Endothelial cell (in vitro differentiated cells): Measurements from ENCODE around the gene RGS10. TPM values are rescaled to one million over a fixed set of nuclear protein-coding genes. Genes with fewer than 3 reads are reported as not detected.

Experiments
- DNase-seq: peaks from one replicate; pipeline ENCODE4 v3.0.0; 2021; ENCODE audit warnings: low spot score
- H3K27ac Mint-ChIP-seq: one replicate; pipeline ENCODE4 v1.8.0; 2021; ENCODE audit warnings: mixed read lengths, inconsistent platforms; ENCODE audit not compliant: unreplicated experiment
- H3K27me3 Mint-ChIP-seq: one replicate; pipeline ENCODE4 v1.8.0; 2021; ENCODE audit warnings: mild to moderate bottlenecking, moderate library complexity, mixed read lengths, inconsistent platforms; ENCODE audit not compliant: unreplicated experiment
- H3K36me3 Mint-ChIP-seq: one replicate; pipeline ENCODE4 v1.8.0; 2021; ENCODE audit warnings: mild to moderate bottlenecking, low read depth, mixed read lengths, inconsistent platforms; ENCODE audit not compliant: unreplicated experiment
- H3K4me1 Mint-ChIP-seq: one replicate; pipeline ENCODE4 v1.8.0; 2021; ENCODE audit warnings: mild to moderate bottlenecking, mixed read lengths, inconsistent platforms; ENCODE audit not compliant: unreplicated experiment
- H3K4me3 Mint-ChIP-seq: one replicate; pipeline ENCODE4 v1.8.0; 2021; ENCODE audit warnings: mild to moderate bottlenecking, mixed read lengths, inconsistent platforms; ENCODE audit not compliant: unreplicated experiment
- H3K9me3 Mint-ChIP-seq: one replicate; pipeline ENCODE4 v1.8.0; 2021; ENCODE audit warnings: mixed read lengths, inconsistent platforms; ENCODE audit not compliant: unreplicated experiment
- total RNA-seq: library from RNA; stranded (reverse); fragmentation: NEBNext Ultra II Directional; extraction: Animal tissue kit (Norgen Biotek cat#: 25700); gene quantifications from one replicate; pipeline ENCODE4 v1.2.1, GENCODE V29; 2021; ENCODE audit not compliant: unreplicated experiment
- TF ChIP-seq, protein P1 (sequence below): fragments of 200-600 bp; sonication (generic); IDR thresholded peaks from one replicate; pipeline ENCODE4 v1.5.0; 2021; ENCODE audit warnings: antibody characterized with exemption; ENCODE audit not compliant: unreplicated experiment

RGS10 gene
- total RNA-seq, 1 donor from 2014 or later, result 20.0 TPM

DNA sequence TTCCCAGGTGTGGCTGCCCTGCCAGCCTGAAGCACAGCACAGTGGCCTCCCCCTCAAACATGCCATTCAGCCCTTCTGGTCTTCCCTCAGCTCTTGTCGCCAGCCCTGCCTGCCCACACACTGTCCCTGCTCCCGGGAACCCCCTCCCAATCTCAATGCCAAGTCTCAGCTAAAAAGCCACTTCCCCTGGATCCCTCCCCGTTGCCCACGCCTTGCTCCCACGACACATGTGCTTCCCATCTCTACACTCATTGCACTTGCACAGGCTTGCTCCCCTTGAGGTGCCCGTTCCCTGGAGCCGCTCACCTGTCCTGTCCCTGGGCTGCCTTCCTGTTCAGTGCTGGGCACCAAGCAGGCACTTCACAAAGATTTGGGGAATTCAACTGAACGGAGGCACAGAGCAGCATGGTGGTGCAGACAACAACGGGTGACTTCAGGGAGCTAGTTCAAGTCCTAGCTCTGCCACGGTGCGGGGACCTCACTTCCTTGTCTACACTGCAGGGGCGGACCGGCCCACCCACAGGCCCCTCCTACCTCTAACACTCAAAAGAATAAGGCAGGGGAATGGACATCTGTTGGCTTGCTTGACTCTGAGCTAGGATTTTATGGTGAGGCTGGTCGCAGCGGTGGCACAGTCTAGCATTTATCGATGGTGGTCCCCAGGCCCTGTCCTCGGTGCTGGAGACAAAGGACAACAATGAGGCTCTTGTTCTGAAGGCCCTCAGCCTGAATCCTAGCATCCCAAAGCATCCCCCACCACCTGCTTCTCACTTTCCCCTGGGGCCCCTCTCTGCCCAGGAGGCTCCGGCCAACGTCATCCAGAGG lies 18.4 kb downstream of the RGS10 start:
- Mint-ChIP-seq H3K36me3 (peaks cover 10% of the 10 kb centered on the region), H3K4me1 (peaks cover 23% of the 10 kb centered on the region), H3K27me3 (peaks cover 7% of the 10 kb centered on the region), H3K9me3 (no peaks in the 10 kb centered on the region), H3K4me3 (no peak overlapping the region), H3K27ac (no peak overlapping the region)
- DNase-seq, result no peak
- TF ChIP-seq, protein P1, sequence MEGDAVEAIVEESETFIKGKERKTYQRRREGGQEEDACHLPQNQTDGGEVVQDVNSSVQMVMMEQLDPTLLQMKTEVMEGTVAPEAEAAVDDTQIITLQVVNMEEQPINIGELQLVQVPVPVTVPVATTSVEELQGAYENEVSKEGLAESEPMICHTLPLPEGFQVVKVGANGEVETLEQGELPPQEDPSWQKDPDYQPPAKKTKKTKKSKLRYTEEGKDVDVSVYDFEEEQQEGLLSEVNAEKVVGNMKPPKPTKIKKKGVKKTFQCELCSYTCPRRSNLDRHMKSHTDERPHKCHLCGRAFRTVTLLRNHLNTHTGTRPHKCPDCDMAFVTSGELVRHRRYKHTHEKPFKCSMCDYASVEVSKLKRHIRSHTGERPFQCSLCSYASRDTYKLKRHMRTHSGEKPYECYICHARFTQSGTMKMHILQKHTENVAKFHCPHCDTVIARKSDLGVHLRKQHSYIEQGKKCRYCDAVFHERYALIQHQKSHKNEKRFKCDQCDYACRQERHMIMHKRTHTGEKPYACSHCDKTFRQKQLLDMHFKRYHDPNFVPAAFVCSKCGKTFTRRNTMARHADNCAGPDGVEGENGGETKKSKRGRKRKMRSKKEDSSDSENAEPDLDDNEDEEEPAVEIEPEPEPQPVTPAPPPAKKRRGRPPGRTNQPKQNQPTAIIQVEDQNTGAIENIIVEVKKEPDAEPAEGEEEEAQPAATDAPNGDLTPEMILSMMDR, result no peak

DNA sequence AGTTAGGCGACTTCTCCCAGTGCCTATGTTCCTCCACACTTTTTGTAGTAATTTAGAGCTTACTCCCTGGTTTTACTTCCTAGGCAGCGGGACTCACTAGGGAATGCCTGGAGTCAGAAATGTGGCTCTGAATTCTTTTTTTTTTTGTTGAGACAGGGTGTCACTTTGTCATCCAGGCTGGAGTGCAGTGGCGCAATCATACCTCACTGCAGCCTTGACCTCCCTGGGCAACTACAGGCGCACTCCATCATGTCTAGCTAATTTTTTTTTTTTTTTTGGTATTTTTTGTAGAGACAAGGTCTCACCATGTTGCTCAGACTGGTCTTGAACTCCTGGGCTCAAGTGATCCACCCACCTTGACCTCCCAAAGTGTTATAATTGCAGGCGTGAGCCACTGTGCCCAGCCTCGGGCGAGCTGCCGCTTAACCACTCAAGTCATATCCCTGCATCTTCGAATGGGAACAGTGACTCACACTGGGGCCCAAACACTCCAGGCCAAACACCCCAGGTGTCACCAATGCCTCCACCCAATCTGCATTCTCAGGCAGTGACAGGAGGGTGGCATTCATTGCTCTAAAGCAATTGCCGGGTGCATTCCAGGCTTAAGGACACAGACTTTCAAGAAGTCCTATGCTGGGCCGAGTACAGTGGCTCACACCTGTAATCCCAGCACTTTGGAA lies 19.6 kb downstream of the RGS10 start:
- no peak overlapping the region for H3K27ac Mint-ChIP-seq
- peaks cover 10% of the 10 kb centered on the region for H3K36me3 Mint-ChIP-seq
- H3K27me3 Mint-ChIP-seq, result peaks cover 11% of the 10 kb centered on the region
- DNase-seq, result no peak
- H3K4me3 Mint-ChIP-seq, result no peak overlapping the region
- H3K9me3 Mint-ChIP-seq, result no peaks in the 10 kb centered on the region
- TF ChIP-seq, protein P1, result no peak
- H3K4me1 Mint-ChIP-seq, result peaks cover 28% of the 10 kb centered on the region

DNA sequence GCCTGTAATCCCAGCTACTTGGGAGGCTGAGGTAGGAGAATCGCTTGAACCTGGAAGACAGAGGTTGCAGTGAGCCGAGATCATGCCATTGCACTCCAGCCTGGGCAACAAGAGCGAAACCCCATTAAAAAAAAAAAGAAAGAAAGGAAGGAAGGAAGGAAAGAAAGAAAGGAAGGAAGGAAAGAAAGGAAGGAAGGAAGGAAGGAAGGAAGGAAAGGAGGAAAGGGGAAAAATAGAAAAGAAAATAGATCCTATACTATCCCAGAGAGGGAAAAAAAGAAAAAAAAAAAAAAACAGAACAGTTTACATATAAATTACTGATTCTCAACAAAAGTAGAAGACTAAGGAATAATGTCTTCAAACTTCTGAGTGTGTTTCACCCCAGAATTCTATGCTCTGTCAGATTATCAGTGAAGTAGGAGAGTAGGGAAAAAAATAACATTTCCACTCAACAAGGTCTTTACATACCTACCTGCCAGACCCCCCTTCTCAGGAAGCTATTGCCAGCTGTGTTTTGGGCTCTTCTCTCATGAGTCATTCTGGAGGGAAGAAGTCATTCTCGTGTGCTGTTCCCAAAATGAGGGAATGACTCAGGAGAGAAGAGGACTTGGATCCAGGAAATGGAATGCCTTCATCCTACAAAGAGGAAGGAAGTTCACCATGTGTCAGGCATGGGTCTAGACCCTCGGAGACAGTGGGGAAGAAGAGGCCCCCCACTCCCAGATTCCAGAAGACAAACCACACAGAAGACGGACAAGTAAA lies 20.9 kb downstream of the RGS10 start:
- H3K9me3 Mint-ChIP-seq, result no peaks in the 10 kb centered on the region
- TF ChIP-seq, protein P1, result no peak
- peaks cover 10% of the 10 kb centered on the region for H3K36me3 Mint-ChIP-seq
- no peak for DNase-seq
- no peak overlapping the region for H3K4me3 Mint-ChIP-seq
- H3K27ac Mint-ChIP-seq, result peak overlapping the region; percentile 5
- H3K4me1 Mint-ChIP-seq, result peaks cover 41% of the 10 kb centered on the region
- peaks cover 10% of the 10 kb centered on the region for H3K27me3 Mint-ChIP-seq

DNA sequence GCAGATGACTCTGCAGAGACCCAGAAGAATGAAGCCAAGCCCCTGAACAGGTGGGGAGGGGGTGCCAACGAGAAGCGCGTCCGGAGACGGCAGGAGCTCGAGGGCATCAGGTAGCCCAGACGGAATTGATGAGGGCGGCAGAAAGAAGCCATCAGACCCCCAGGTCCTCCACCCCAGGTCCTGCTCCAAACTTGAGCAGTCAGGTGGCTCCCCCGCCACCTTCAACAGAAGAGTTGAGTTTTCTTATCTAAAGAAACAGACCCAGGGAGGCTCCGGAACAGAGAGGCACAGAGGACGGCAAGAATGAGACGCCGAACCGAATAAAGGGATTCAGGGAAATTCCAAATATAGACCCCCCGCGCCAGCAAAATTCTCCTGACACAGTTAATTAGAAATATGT lies 22.2 kb downstream of the RGS10 start:
- Mint-ChIP-seq H3K27me3 (peaks cover 10% of the 10 kb centered on the region), H3K9me3 (no peaks in the 10 kb centered on the region), H3K4me1 (peaks cover 49% of the 10 kb centered on the region), H3K36me3 (peaks cover 7% of the 10 kb centered on the region), H3K4me3 (no peak overlapping the region), H3K27ac (no peak overlapping the region)
- no peak for DNase-seq
- TF ChIP-seq, protein P1, result no peak
